Endothelial cell of umbilical vein (primary cell): Measurements from ENCODE around the gene LRRC47.

ENCODE experiments used
- CTCF ChIP-seq, 2 donors: IDR thresholded peaks; 1 replicate in 1 of 2; 2 replicates in 1 of 2; pipeline ENCODE4 v1.5.1; 2011; ENCODE audit warnings: low read length in 2 of 2, mild to moderate bottlenecking in 2 of 2, moderate library complexity in 2 of 2, control low read depth in 1 of 2, inconsistent platforms in 1 of 2, low read depth in 1 of 2; ENCODE audit not compliant: insufficient read depth in 1 of 2; ENCODE audit errors: extremely low read depth in 1 of 2
- EZH2 ChIP-seq: IDR thresholded peaks from 2 replicates; pipeline ENCODE4 v1.6.1; 2012; ENCODE audit warnings: borderline replicate concordance, low read depth, mild to moderate bottlenecking, moderate library complexity, low read length, inconsistent platforms; ENCODE audit not compliant: severe bottlenecking
- GATA2 ChIP-seq: IDR thresholded peaks from 2 replicates; pipeline ENCODE4 v1.7.0; 2011; ENCODE audit warnings: low read depth, mild to moderate bottlenecking, moderate library complexity, mixed read lengths, low read length; ENCODE audit not compliant: insufficient read length, insufficient read depth
- MAX ChIP-seq: IDR thresholded peaks from 2 replicates; pipeline ENCODE4 v1.6.1; 2011; ENCODE audit not compliant: insufficient read depth, insufficient read length
- MYC ChIP-seq: IDR thresholded peaks from one replicate; pipeline ENCODE4 v1.6.1; 2011; ENCODE audit warnings: mild to moderate bottlenecking, low read depth, low read length
- POLR2A ChIP-seq: IDR thresholded peaks from 2 replicates; pipeline ENCODE4 v1.6.1; 2012; ENCODE audit warnings: low read depth, mild to moderate bottlenecking, control low read depth, low read length
- POLR2AphosphoS5 ChIP-seq: IDR thresholded peaks from 2 replicates; pipeline ENCODE4 v1.6.1; 2012; ENCODE audit warnings: low read depth, mild to moderate bottlenecking, control low read depth, low read length, moderate library complexity; ENCODE audit not compliant: insufficient read depth

GRCh38 chr1:3824650-3825049, 28.4 kb upstream of the LRRC47 start:
- no peak for TF ChIP-seq POLR2AphosphoS5
- no peak for TF ChIP-seq CTCF (IDR thresholded peaks at IDR 0.05; ENCODE audit: extremely low read depth in 1 of 2, insufficient read depth in 1 of 2, low read depth in 1 of 2, low read length in 2 of 2)
- no peak for TF ChIP-seq MAX
- TF ChIP-seq MYC, result no peak
- no peak for TF ChIP-seq GATA2
- no peak for TF ChIP-seq POLR2A
- no peak for TF ChIP-seq EZH2
